ENCODE results near the gene SPR. TPM values are rescaled to one million over a fixed set of nuclear protein-coding genes. Genes with fewer than 3 reads are reported as not detected.

SPR gene
- total RNA-seq, 2 donors from 2014 or later: 13.7 to 15.2 TPM

GRCh38 chr2:72915320-72915906, 28.2 kb downstream of the SPR start:
- Mint-ChIP-seq H3K27ac (no peak overlapping the region), H3K4me1 (peaks cover 22% of the 10 kb centered on the region), H3K9me3 (no peaks in the 10 kb centered on the region), H3K36me3 (ENCODE audit: low read depth) (no peaks in the 10 kb centered on the region), H3K27me3 (ENCODE audit: insufficient read depth) (peaks cover 68% of the 10 kb centered on the region), H3K4me3 (peak overlapping the region; percentile 62)
- Histone ChIP-seq H3K4me1 (ENCODE audit: control insufficient read depth, insufficient read depth, low read length) (peaks cover 17% of the 10 kb centered on the region), H3K27ac (ENCODE audit: low read depth, low read length) (no peak overlapping the region), H3K9ac (ENCODE audit: extremely low read depth, low read length, poor library complexity, severe bottlenecking) (no peak overlapping the region), H3K27me3 (ENCODE audit: control insufficient read depth, insufficient read depth, low read length, poor library complexity, severe bottlenecking) (peaks cover 100% of the 10 kb centered on the region), H3K9me3 (ENCODE audit: control insufficient read depth, low read length) (no peaks in the 10 kb centered on the region), H3K36me3 (ENCODE audit: control insufficient read depth, insufficient read depth, low read length) (no peaks in the 10 kb centered on the region), H3K4me3 (ENCODE audit: low read length) (peak overlapping the region; percentile 80)
- DNase-seq: peak; percentile 72
- no peak for TF ChIP-seq CTCF (conservative IDR thresholded peaks at IDR 0.05)
- WGBS, 2 experiments (ENCODE audit: insufficient coverage in 1 of 2, insufficient read length in 1 of 2): 0 to 1% methylated on average over 6 to 26 of the region's 26 CpGs

GRCh38 chr2:72915907-72916742, 28.9 kb downstream of the SPR start:
- Histone ChIP-seq H3K27ac (ENCODE audit: low read depth, low read length) (no peak overlapping the region), H3K36me3 (ENCODE audit: control insufficient read depth, insufficient read depth, low read length) (no peaks in the 10 kb centered on the region), H3K9ac (ENCODE audit: extremely low read depth, low read length, poor library complexity, severe bottlenecking) (no peak overlapping the region), H3K4me1 (ENCODE audit: control insufficient read depth, insufficient read depth, low read length) (peaks cover 21% of the 10 kb centered on the region), H3K27me3 (ENCODE audit: control insufficient read depth, insufficient read depth, low read length, poor library complexity, severe bottlenecking) (peaks cover 100% of the 10 kb centered on the region), H3K4me3 (ENCODE audit: low read length) (peak overlapping the region; percentile 80), H3K9me3 (ENCODE audit: control insufficient read depth, low read length) (no peaks in the 10 kb centered on the region)
- TF ChIP-seq CTCF (conservative IDR thresholded peaks at IDR 0.05): no peak
- no peak overlapping the region for H3K27ac Mint-ChIP-seq
- H3K4me3 Mint-ChIP-seq: peak overlapping the region; percentile 62
- H3K27me3 Mint-ChIP-seq (ENCODE audit: insufficient read depth): peaks cover 61% of the 10 kb centered on the region
- DNase-seq: peak; percentile 92
- H3K36me3 Mint-ChIP-seq (ENCODE audit: low read depth): no peaks in the 10 kb centered on the region
- WGBS, 2 experiments (ENCODE audit: insufficient coverage in 1 of 2, insufficient read length in 1 of 2): 1% methylated on average over 22 to 86 of the region's 86 CpGs
- no peaks in the 10 kb centered on the region for H3K9me3 Mint-ChIP-seq
- H3K4me1 Mint-ChIP-seq: peaks cover 22% of the 10 kb centered on the region

GRCh38 chr2:72916743-72917137, 29.5 kb downstream of the SPR start:
- Histone ChIP-seq H3K9ac (ENCODE audit: extremely low read depth, low read length, poor library complexity, severe bottlenecking) (no peak overlapping the region), H3K27me3 (ENCODE audit: control insufficient read depth, insufficient read depth, low read length, poor library complexity, severe bottlenecking) (peaks cover 100% of the 10 kb centered on the region), H3K9me3 (ENCODE audit: control insufficient read depth, low read length) (no peaks in the 10 kb centered on the region), H3K4me3 (ENCODE audit: low read length) (peak overlapping the region; percentile 80), H3K27ac (ENCODE audit: low read depth, low read length) (no peak overlapping the region), H3K4me1 (ENCODE audit: control insufficient read depth, insufficient read depth, low read length) (peaks cover 21% of the 10 kb centered on the region), H3K36me3 (ENCODE audit: control insufficient read depth, insufficient read depth, low read length) (no peaks in the 10 kb centered on the region)
- no peaks in the 10 kb centered on the region for H3K36me3 Mint-ChIP-seq (ENCODE audit: low read depth)
- TF ChIP-seq CTCF (conservative IDR thresholded peaks at IDR 0.05): no peak
- no peak for DNase-seq
- peaks cover 55% of the 10 kb centered on the region for H3K27me3 Mint-ChIP-seq (ENCODE audit: insufficient read depth)
- H3K4me3 Mint-ChIP-seq: peak overlapping the region; percentile 62
- peaks cover 22% of the 10 kb centered on the region for H3K4me1 Mint-ChIP-seq
- WGBS, 2 experiments (ENCODE audit: insufficient coverage in 1 of 2, insufficient read length in 1 of 2): 1 to 2% methylated on average over 10 to 29 of the region's 29 CpGs
- H3K9me3 Mint-ChIP-seq: no peaks in the 10 kb centered on the region
- H3K27ac Mint-ChIP-seq: no peak overlapping the region
